Thymus (tissue), 11 donors: ENCODE results near the gene TRMT10B. TPM values are rescaled to one million over a fixed set of nuclear protein-coding genes. Genes with fewer than 3 reads are reported as not detected.
A peak's percentile ranks its signal among the peaks of the same experiment; 100 is the strongest.
"Not testable (repeated sequence)": the region's sequence is repeated elsewhere in the genome, so short reads cannot be mapped to it uniquely, and the experiment has no call there.

Source experiments
- DNase-seq, 9 donors: peaks; one replicate each; pipeline ENCODE4 v3.0.0-alpha.2; 2013; ENCODE audit warnings: low spot score in 9 of 9, low read depth in 6 of 9, missing footprints in 1 of 9
- H3K27ac ChIP-seq, 2 donors: one replicate each; pipeline ENCODE4 v1.5.1; 2013; ENCODE audit warnings: control low read depth in 1 of 2, low read depth in 1 of 2, low read length in 1 of 2, mild to moderate bottlenecking in 1 of 2, moderate library complexity in 1 of 2
- H3K27me3 ChIP-seq, 2 donors: one replicate each; pipeline ENCODE4 v1.5.1; 2013; ENCODE audit warnings: low read length in 1 of 2; ENCODE audit not compliant: control insufficient read depth in 2 of 2, insufficient read depth in 1 of 2
- H3K36me3 ChIP-seq, 2 donors: one replicate each; pipeline ENCODE4 v1.5.1; 2013; ENCODE audit warnings: low read length in 1 of 2, mild to moderate bottlenecking in 1 of 2, moderate library complexity in 1 of 2; ENCODE audit not compliant: control insufficient read depth in 2 of 2, insufficient read depth in 2 of 2
- H3K4me1 ChIP-seq, 2 donors: one replicate each; pipeline ENCODE4 v1.5.1; 2013; ENCODE audit warnings: low read length in 2 of 2; ENCODE audit not compliant: control insufficient read depth in 2 of 2, insufficient read depth in 2 of 2
- H3K4me3 ChIP-seq, 2 donors: one replicate each; pipeline ENCODE4 v1.5.1; 2013; ENCODE audit warnings: low read length in 2 of 2, control low read depth in 1 of 2, mild to moderate bottlenecking in 1 of 2
- H3K9me3 ChIP-seq, 2 donors: one replicate each; pipeline ENCODE4 v1.5.1; 2013; ENCODE audit warnings: low read length in 1 of 2, mild to moderate bottlenecking in 1 of 2; ENCODE audit not compliant: control insufficient read depth in 2 of 2, insufficient read depth in 1 of 2
- WGBS: extraction: QIAGEN DNeasy Blood & Tissue Kit; methylation state at CpG from one replicate; pipeline ENCODE4 v1.1.7; 2013; 5-methylcytosine and 5-hydroxymethylcytosine counted together
- polyA plus RNA-seq: library from polyadenylated mRNA; stranded (reverse); fragments of 200-250 nt; gene quantifications from one replicate; pipeline ENCODE4 v1.2.3, GENCODE V29; 2013
- total RNA-seq: library from RNA; stranded (reverse); fragments of 120-200 nt; gene quantifications from one replicate; pipeline ENCODE4 v1.2.4, GENCODE V29; 2013
- donor health status: healthy.

TRMT10B gene
- total and polyA plus RNA-seq, 2 donors: 3.6 to 9.7 TPM

- Histone ChIP-seq H3K27ac (no peak overlapping the region), H3K4me3 (no peak overlapping the region), H3K27me3 (no peaks in the 10 kb centered on the region), H3K36me3 (peaks cover 4 to 8% of the 10 kb centered on the region in 2 donors), H3K9me3 (no peaks in the 10 kb centered on the region), H3K4me1 (no peaks in the 10 kb centered on the region)
- 97% methylated on average over 7 of the region's 7 CpGs for WGBS
- DNase-seq: no peak
Measured at GRCh38 chr9:37760416-37761161, 7.0 kb downstream of the TRMT10B start.

GRCh38 chr9:37761511-37761910 lies 7.9 kb downstream of the TRMT10B start:
- no peaks in the 10 kb centered on the region for H3K4me1 ChIP-seq
- 97% methylated on average over 3 of the region's 3 CpGs for WGBS
- H3K27me3 ChIP-seq: no peaks in the 10 kb centered on the region
- H3K36me3 ChIP-seq: peaks cover 4 to 8% of the 10 kb centered on the region in 2 donors
- no peaks in the 10 kb centered on the region for H3K9me3 ChIP-seq
- H3K27ac ChIP-seq: no peak overlapping the region
- no peak overlapping the region for H3K4me3 ChIP-seq
- DNase-seq: no peak

GRCh38 chr9:37765263-37765662 lies 11.7 kb downstream of the TRMT10B start:
- H3K27ac ChIP-seq, H3K27me3 ChIP-seq, H3K4me1 ChIP-seq, H3K36me3 ChIP-seq, DNase-seq, H3K9me3 ChIP-seq, H3K4me3 ChIP-seq: not testable (repeated sequence)
- 89% methylated on average over 6 of the region's 6 CpGs for WGBS

- H3K36me3 ChIP-seq: peaks cover 22 to 31% of the 10 kb centered on the region in 2 donors
- 96% methylated on average over 5 of the region's 5 CpGs for WGBS
Measured at GRCh38 chr9:37769306-37769705, 15.7 kb downstream of the TRMT10B start.

GRCh38 chr9:37769995-37770394 lies 16.4 kb downstream of the TRMT10B start:
- over 99% methylated on average over 3 of the region's 3 CpGs for WGBS
- DNase-seq: no peak
- Histone ChIP-seq H3K4me1 (no peaks in the 10 kb centered on the region), H3K36me3 (peaks cover 23 to 33% of the 10 kb centered on the region in 2 donors), H3K9me3 (no peaks in the 10 kb centered on the region), H3K27ac (no peak overlapping the region), H3K27me3 (no peaks in the 10 kb centered on the region), H3K4me3 (no peak overlapping the region)

More at GRCh38 chr9:37769306-37769705, 15.7 kb downstream of the TRMT10B start:
- DNase-seq: no peak
- no peaks in the 10 kb centered on the region for H3K4me1 ChIP-seq
- H3K9me3 ChIP-seq: no peaks in the 10 kb centered on the region
- H3K27me3 ChIP-seq: no peaks in the 10 kb centered on the region
- no peak overlapping the region for H3K27ac ChIP-seq
- H3K4me3 ChIP-seq: no peak overlapping the region

GRCh38 chr9:37775216-37775919 lies 21.8 kb downstream of the TRMT10B start:
- DNase-seq: no peak
- Histone ChIP-seq H3K9me3 (no peaks in the 10 kb centered on the region), H3K27me3 (no peaks in the 10 kb centered on the region), H3K4me1 (no peaks in the 10 kb centered on the region), H3K27ac (no peak overlapping the region), H3K4me3 (no peak overlapping the region), H3K36me3 (peaks cover 49 to 71% of the 10 kb centered on the region in 2 donors)
- 97% methylated on average over 1 of the region's 1 CpG for WGBS

- Histone ChIP-seq H3K27ac (no peak overlapping the region), H3K4me1 (no peaks in the 10 kb centered on the region), H3K27me3 (no peaks in the 10 kb centered on the region), H3K36me3 (peaks cover 51 to 74% of the 10 kb centered on the region in 2 donors), H3K9me3 (no peaks in the 10 kb centered on the region), H3K4me3 (no peak overlapping the region)
- 98% methylated on average over 5 of the region's 5 CpGs for WGBS
- DNase-seq: no peak
Measured at GRCh38 chr9:37776328-37776727, 22.7 kb downstream of the TRMT10B start.

GRCh38 chr9:37778534-37778933 lies 24.9 kb downstream of the TRMT10B start:
- WGBS: 97% methylated on average over 2 of the region's 2 CpGs
- no peaks in the 10 kb centered on the region for H3K27me3 ChIP-seq
- H3K36me3 ChIP-seq: peaks cover 67 to 79% of the 10 kb centered on the region in 2 donors
- no peak overlapping the region for H3K27ac ChIP-seq
- DNase-seq: no peak
- H3K4me1 ChIP-seq: peaks cover 0 to 6% of the 10 kb centered on the region in 2 donors
- H3K9me3 ChIP-seq: no peaks in the 10 kb centered on the region
- H3K4me3 ChIP-seq: no peak overlapping the region

- H3K27ac ChIP-seq: peak overlapping the region; percentile 83 to 90
- H3K36me3 ChIP-seq: peaks cover 33 to 42% of the 10 kb centered on the region in 2 donors
- DNase-seq: no peak
- H3K4me3 ChIP-seq: peak overlapping the region; percentile 97 to 98
- H3K27me3 ChIP-seq: peaks cover 0 to 20% of the 10 kb centered on the region in 2 donors
- peaks cover 5 to 13% of the 10 kb centered on the region in 2 donors for H3K4me1 ChIP-seq
- WGBS: under 1% methylated on average over 6 of the region's 6 CpGs
- H3K9me3 ChIP-seq: peaks cover 0 to 2% of the 10 kb centered on the region in 2 donors
Measured at GRCh38 chr9:37784291-37784615, 30.6 kb downstream of the TRMT10B start.
